SK-N-SH (cell line): ENCODE data around the gene KCNAB1. TPM values are rescaled to one million over a fixed set of nuclear protein-coding genes. Genes with fewer than 3 reads are reported as not detected.

Source experiments
- CTCF ChIA-PET: fragments of 300-600, 350-600 bp; formaldehyde crosslinking; extraction: SDS; loops from one replicate; lab custom pipeline; 2021; lab: Yijun Ruan, JAX
- POLR2A ChIA-PET: fragments of 350-600 bp; sonication (Branson Sonifier 250); formaldehyde crosslinking; extraction: SDS; loops from one replicate; lab custom pipeline; 2020; ENCODE audit warnings: antibody characterized with exemption, inconsistent platforms; lab: Yijun Ruan, JAX
- DNase-seq: peaks from one replicate; pipeline ENCODE4 v3.0.0; 2012
- H2AFZ ChIP-seq: fragments of 200-600 bp; sonication (generic); 2 replicates; pipeline ENCODE4 v1.8.1; 2016; ENCODE audit warnings: antibody characterized with exemption, mild to moderate bottlenecking, low read depth
- H3F3A ChIP-seq: fragments of 200-600 bp; sonication (generic); replicated peaks from 2 replicates; pipeline ENCODE3; 2016; ENCODE audit warnings: antibody characterized with exemption, mild to moderate bottlenecking; ENCODE audit not compliant: insufficient read depth
- H3K27ac ChIP-seq, 2 experiments: fragments of 200-500 bp in 1 of 2; fragments of 200-600 bp in 1 of 2; sonication (Bioruptor generic) in 1 of 2; sonication (generic), shearing (Covaris generic) in 1 of 2; 2 replicates each; pipeline versions ENCODE4 v1.5.1 to v1.6.1; 2014 to 2016; ENCODE audit warnings: low read depth in 2 of 2, inconsistent platforms in 1 of 2, low read length in 1 of 2, mild to moderate bottlenecking in 1 of 2, mixed read lengths in 1 of 2
- H3K27me3 ChIP-seq: fragments of 200-600 bp; sonication (generic), shearing (Covaris generic); 2 replicates; pipeline ENCODE4 v1.6.1; 2016; ENCODE audit warnings: mixed run types; ENCODE audit not compliant: insufficient read depth
- H3K36me3 ChIP-seq, 2 experiments: fragments of 200-500 bp in 1 of 2; fragments of 200-600 bp in 1 of 2; sonication (Bioruptor generic) in 1 of 2; sonication (generic) in 1 of 2; replicated peaks in 1 of 2; 2 replicates each; pipeline versions ENCODE3 to v1.5.1; 2014 to 2016; ENCODE audit warnings: low read length in 1 of 2, mild to moderate bottlenecking in 1 of 2; ENCODE audit not compliant: insufficient read depth in 2 of 2, control insufficient read depth in 1 of 2
- H3K4me1 ChIP-seq, 2 experiments: fragments of 200-500 bp in 1 of 2; fragments of 200-600 bp in 1 of 2; sonication (Bioruptor generic) in 1 of 2; sonication (generic), shearing (Covaris generic) in 1 of 2; 2 replicates each; pipeline versions ENCODE4 v1.5.1 to v1.6.1; 2014 to 2016; ENCODE audit warnings: low read depth in 1 of 2, low read length in 1 of 2, mixed run types in 1 of 2; ENCODE audit not compliant: insufficient read depth in 2 of 2, control insufficient read depth in 1 of 2
- H3K4me2 ChIP-seq: fragments of 200-600 bp; sonication (generic), shearing (Covaris generic); 2 replicates; pipeline ENCODE4 v1.6.1; 2017; ENCODE audit warnings: mixed run types
- H3K4me3 ChIP-seq, 2 experiments: fragments of 200-500 bp in 1 of 2; fragments of 200-600 bp in 1 of 2; sonication (Bioruptor generic) in 1 of 2; sonication (generic), shearing (Covaris generic) in 1 of 2; 2 replicates each; pipeline versions ENCODE4 v1.5.1 to v1.8.1; 2014 to 2016; ENCODE audit warnings: low read depth in 2 of 2, inconsistent platforms in 1 of 2, low read length in 1 of 2, mild to moderate bottlenecking in 1 of 2, mixed read lengths in 1 of 2, moderate library complexity in 1 of 2
- H3K79me2 ChIP-seq: fragments of 200-600 bp; sonication (generic); 2 replicates; pipeline ENCODE4 v1.8.1; 2017; ENCODE audit warnings: mild to moderate bottlenecking; ENCODE audit not compliant: insufficient read depth
- H3K9ac ChIP-seq: fragments of 200-600 bp; sonication (generic); 2 replicates; pipeline ENCODE4 v1.6.1; 2017; ENCODE audit warnings: mixed run types
- H3K9me2 ChIP-seq: fragments of 200-600 bp; sonication (generic); 2 replicates; pipeline ENCODE4 v1.6.1; 2017; ENCODE audit warnings: mixed run types
- H3K9me3 ChIP-seq: fragments of 200-600 bp; sonication (generic); 2 replicates; pipeline ENCODE4 v1.6.1; 2017; ENCODE audit warnings: mixed run types, mild to moderate bottlenecking, moderate library complexity
- H4K20me1 ChIP-seq: fragments of 200-600 bp; sonication (generic); 2 replicates; pipeline ENCODE4 v1.6.1; 2017; ENCODE audit warnings: mild to moderate bottlenecking, mixed run types; ENCODE audit not compliant: insufficient read depth
- CHD2 ChIP-seq: fragments of 150-350 bp; IDR thresholded peaks from 2 replicates; pipeline ENCODE4 v1.6.1; 2018; ENCODE audit warnings: low read length; ENCODE audit not compliant: partially characterized antibody
- ELF1 ChIP-seq: IDR thresholded peaks from 2 replicates; pipeline ENCODE4 v1.4.0; 2012
- FOSL2 ChIP-seq: IDR thresholded peaks from 2 replicates; pipeline ENCODE4 v1.4.0; 2012; ENCODE audit warnings: low read depth, mild to moderate bottlenecking, moderate library complexity, borderline replicate concordance
- FOXJ3 ChIP-seq: sonication (generic); formaldehyde crosslinking; IDR thresholded peaks from 2 replicates; pipeline ENCODE4 v1.5.1; 2020; ENCODE audit warnings: mild to moderate bottlenecking, missing genetic modification reagents
- FOXM1 ChIP-seq: IDR thresholded peaks from 2 replicates; pipeline ENCODE4 v1.4.0; 2012; ENCODE audit warnings: low read depth, mild to moderate bottlenecking
- GATA2 ChIP-seq: sonication (generic); formaldehyde crosslinking; IDR thresholded peaks from 2 replicates; pipeline ENCODE4 v1.5.0; 2020; ENCODE audit warnings: mild to moderate bottlenecking, missing genetic modification reagents
- MAX ChIP-seq: IDR thresholded peaks from 2 replicates; pipeline ENCODE4 v1.4.0; 2012; ENCODE audit warnings: low read depth
- MEF2A ChIP-seq: IDR thresholded peaks from 2 replicates; pipeline ENCODE4 v1.4.0; 2012; ENCODE audit warnings: low read depth, borderline replicate concordance
- MXI1 ChIP-seq: IDR thresholded peaks from 2 replicates; pipeline ENCODE4 v1.6.1; 2012; ENCODE audit warnings: mild to moderate bottlenecking, low read depth, low read length, improper control_type of control experiment
- NFIC ChIP-seq: IDR thresholded peaks from 2 replicates; pipeline ENCODE4 v1.4.0; 2012; ENCODE audit warnings: borderline replicate concordance
- RAD21 ChIP-seq: IDR thresholded peaks from 2 replicates; pipeline ENCODE4 v1.6.1; 2012; ENCODE audit warnings: mild to moderate bottlenecking, low read length
- REST ChIP-seq: IDR thresholded peaks from 2 replicates; pipeline ENCODE4 v1.6.1; 2012; ENCODE audit warnings: mild to moderate bottlenecking, low read depth, low read length, moderate library complexity
- RXRA ChIP-seq: IDR thresholded peaks from 2 replicates; pipeline ENCODE4 v1.4.0; 2012; ENCODE audit warnings: low read depth, mild to moderate bottlenecking, borderline replicate concordance
- SMC3 ChIP-seq: IDR thresholded peaks from 2 replicates; pipeline ENCODE4 v1.6.1; 2012; ENCODE audit warnings: low read depth, low read length, improper control_type of control experiment
- TAF1 ChIP-seq: IDR thresholded peaks from 2 replicates; pipeline ENCODE4 v1.6.1; 2012; ENCODE audit warnings: low read depth, mild to moderate bottlenecking, low read length, moderate library complexity, borderline replicate concordance
- USF2 ChIP-seq: fragments of 150-350 bp; IDR thresholded peaks from 2 replicates; pipeline ENCODE4 v1.6.1; 2017; ENCODE audit warnings: antibody characterized with exemption, low read length, low read depth, borderline replicate concordance
- polyA plus RNA-seq, 3 experiments: library from polyadenylated mRNA; depleted of rRNA; stranded (reverse); fragments of >200 nt; gene quantifications; 2 replicates each; pipeline ENCODE4 v1.2.3, GENCODE V29; 2012

The KCNAB1 gene
- polyA plus RNA-seq, 1 of the 3 experiments (the other 2 are of a cell fraction) = 82.1 TPM

DNA sequence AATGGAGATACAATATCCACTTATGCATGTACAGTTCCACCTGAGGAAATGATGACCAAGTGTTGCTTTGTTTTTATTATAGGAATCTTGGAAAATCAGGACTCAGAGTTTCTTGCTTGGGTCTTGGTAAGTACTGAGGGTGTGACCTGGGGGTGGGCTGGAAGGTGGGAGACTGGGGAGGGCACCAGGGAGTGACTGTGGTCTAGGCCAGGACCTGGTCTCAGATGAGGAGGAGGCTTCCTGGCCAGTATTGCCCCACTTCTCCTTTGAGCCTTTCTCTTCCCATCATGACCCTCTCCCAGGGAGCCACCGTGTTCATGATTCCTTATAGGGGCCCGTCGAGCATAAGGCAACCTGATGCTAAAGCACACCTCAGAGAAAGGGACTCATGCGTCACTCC is 301.2 kb downstream of the KCNAB1 start (continued):
- TF ChIP-seq REST (no peak), CHD2 (no peak)

GRCh38 chr3:156424758-156425157 is 304.4 kb downstream of the KCNAB1 start:
- Histone ChIP-seq H3K9me3 (no peaks in the 10 kb centered on the region), H3K4me3 (no peak overlapping the region), H3K79me2 (peaks cover 41% of the 10 kb centered on the region), H3K4me2 (no peak overlapping the region), H3K4me1 (peaks cover 0 to 4% of the 10 kb centered on the region in 2 experiments; a peak in 2 of 4 replicates), H3K36me3 (peaks cover 19 to 29% of the 10 kb centered on the region in 2 experiments), H3F3A (peaks cover 4% of the 10 kb centered on the region), H3K9me2 (no peaks in the 10 kb centered on the region), H2AFZ (no peak overlapping the region), H3K27me3 (no peaks in the 10 kb centered on the region), H3K27ac (no peak overlapping the region), H4K20me1 (no peaks in the 10 kb centered on the region), H3K9ac (no peak overlapping the region)
- CTCF ChIA-PET = interaction anchor here (0.8 to 1.6 kb wide), 3 partner anchors 16 to 273 kb away, joined by 4 to 7 read pairs (median 5); no protein-coding TSS in a partner anchor
- TF ChIP-seq ELF1 (no peak), FOSL2 (no peak), SMC3 (no peak), MEF2A (no peak), CHD2 (no peak), MXI1 (no peak), USF2 (no peak), MAX (no peak), GATA2 (no peak), NFIC (no peak), TAF1 (no peak), RAD21 (no peak), FOXJ3 (no peak), FOXM1 (no peak), RXRA (no peak)
- DNase-seq = no peak
- POLR2A ChIA-PET = no interaction called here
